Sigmoid colon (tissue), 4 donors: Measurements from ENCODE around the gene ABCA2.

ENCODE experiments used
- POLR2AphosphoS5 ChIP-seq, 4 donors: sonication (generic); formaldehyde crosslinking; IDR thresholded peaks; one replicate each; pipeline ENCODE4 v1.6.1; 2017; ENCODE audit warnings: antibody characterized with exemption in 4 of 4
- TF ChIP-seq, protein P1 (sequence below), 4 experiments: fragments of 450-650 bp in 3 of 4; fragments of 200-600 bp in 1 of 4; IDR thresholded peaks; one replicate each; pipeline ENCODE4 v1.5.1; 2016 to 2019; ENCODE audit warnings: antibody characterized with exemption in 4 of 4, mild to moderate bottlenecking in 3 of 4, moderate library complexity in 2 of 4

DNA sequence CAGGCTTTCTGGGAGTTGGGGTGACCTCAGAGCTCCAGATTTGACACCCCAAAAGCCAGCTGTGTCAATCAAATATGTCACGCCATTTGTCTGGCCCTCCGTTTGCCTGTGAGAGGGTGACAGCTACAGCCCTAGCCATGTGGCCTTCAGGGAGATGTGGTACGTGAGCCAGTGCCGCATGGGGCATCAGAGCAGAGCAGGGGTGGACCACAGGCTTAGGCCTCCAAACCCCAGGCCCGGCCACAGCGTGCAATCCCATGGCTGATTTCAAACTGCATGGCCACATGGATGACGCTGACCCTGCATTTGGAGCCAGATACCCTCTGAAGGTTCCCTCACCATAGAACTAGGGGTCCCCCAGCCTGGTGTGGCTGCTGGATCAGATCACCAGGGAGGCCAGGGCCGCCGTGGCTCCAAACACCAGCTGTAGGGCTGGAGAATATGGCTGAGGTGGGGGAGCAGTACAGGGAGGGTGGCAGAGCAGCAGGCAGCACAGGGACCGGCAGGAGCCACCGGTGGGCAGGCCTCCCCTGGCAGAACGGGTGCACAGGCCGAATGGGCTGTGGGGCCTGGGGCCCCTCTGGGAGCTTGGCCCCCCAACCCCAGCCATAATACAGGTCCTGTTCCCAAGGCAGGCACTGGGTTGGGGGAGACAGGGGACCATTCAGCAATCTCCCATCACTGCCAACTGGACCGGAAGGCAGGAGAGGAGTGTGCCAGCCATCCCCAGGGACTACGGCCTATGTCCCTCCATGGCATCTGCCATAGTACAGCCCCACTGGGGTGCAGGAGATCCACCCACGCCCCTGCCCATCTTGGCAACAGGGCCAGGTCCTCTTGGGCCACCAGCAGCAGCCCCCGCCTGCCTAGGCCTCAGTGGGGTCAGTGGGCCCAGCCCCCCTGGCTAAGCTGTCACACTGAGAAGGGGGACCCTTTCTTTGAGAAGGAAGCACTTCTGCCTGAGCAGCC lies 40.8 kb upstream of the ABCA2 start:
- TF ChIP-seq, protein P1, sequence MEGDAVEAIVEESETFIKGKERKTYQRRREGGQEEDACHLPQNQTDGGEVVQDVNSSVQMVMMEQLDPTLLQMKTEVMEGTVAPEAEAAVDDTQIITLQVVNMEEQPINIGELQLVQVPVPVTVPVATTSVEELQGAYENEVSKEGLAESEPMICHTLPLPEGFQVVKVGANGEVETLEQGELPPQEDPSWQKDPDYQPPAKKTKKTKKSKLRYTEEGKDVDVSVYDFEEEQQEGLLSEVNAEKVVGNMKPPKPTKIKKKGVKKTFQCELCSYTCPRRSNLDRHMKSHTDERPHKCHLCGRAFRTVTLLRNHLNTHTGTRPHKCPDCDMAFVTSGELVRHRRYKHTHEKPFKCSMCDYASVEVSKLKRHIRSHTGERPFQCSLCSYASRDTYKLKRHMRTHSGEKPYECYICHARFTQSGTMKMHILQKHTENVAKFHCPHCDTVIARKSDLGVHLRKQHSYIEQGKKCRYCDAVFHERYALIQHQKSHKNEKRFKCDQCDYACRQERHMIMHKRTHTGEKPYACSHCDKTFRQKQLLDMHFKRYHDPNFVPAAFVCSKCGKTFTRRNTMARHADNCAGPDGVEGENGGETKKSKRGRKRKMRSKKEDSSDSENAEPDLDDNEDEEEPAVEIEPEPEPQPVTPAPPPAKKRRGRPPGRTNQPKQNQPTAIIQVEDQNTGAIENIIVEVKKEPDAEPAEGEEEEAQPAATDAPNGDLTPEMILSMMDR (IDR thresholded peaks at IDR 0.05), result no peak
- TF ChIP-seq POLR2AphosphoS5 (IDR thresholded peaks at IDR 0.05), result no peak
